Measurements from ENCODE around the gene TMEM117. TPM values are rescaled to one million over a fixed set of nuclear protein-coding genes. Genes with fewer than 3 reads are reported as not detected.
"Not testable (repeated sequence)": the region's sequence is repeated elsewhere in the genome, so short reads cannot be mapped to it uniquely, and the experiment has no call there.

The TMEM117 gene
- total RNA-seq, 1 experiment from 2014 or later, result 12.6 TPM

DNA sequence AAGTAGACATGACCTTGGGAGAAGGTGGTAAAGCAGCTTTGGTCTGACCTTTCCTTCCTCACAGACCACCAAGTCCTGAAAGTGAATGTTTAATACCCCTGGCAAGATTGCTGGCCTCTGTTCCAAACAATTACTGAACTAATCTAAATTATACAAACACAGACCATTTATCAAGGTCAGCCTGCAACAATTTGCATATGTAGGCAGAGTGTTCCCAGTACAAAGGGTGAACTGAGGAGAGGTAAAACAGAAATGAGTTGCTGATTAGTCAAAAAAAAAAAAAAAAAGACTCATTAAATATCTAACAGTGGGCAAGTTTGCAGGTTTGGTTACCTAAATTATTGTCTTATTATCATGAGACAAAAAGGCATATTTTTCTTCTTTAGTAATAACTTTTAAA lies 506.5 kb downstream of the TMEM117 start:
- H3K9me3 ChIP-seq (replicated peaks), result no peaks in the 10 kb centered on the region
- no peak for DNase-seq
- H3K4me1 ChIP-seq, result peaks cover 4% of the 10 kb centered on the region; the same call in 1 of the 2 replicates
- H3K4me3 ChIP-seq, result no peak overlapping the region
- H3K27ac ChIP-seq, result no peak overlapping the region
- no peaks in the 10 kb centered on the region for H3K36me3 ChIP-seq
- H3K27me3 ChIP-seq, result no peaks in the 10 kb centered on the region

DNA sequence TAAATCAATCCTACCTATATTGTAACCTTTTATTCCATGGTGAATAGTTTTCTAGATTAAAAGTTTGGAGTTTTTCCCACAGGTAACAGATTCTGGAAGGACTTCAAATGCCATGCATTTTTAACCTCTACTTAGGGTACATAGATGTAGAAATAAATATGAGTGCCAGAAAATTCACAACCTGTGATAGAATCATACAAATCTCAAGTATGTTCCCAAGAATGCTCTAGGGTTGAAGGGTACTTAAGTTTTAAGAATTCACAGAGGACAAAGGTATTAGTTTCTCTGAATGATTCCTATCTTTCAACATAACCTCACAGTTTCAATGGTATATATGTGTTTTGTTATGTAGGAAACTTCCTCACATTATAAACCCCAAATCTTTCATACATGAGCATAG lies 511.3 kb downstream of the TMEM117 start:
- H3K4me3 ChIP-seq, result no peak overlapping the region
- DNase-seq, result no peak
- no peaks in the 10 kb centered on the region for H3K27me3 ChIP-seq
- H3K9me3 ChIP-seq (replicated peaks), result no peaks in the 10 kb centered on the region
- no peaks in the 10 kb centered on the region for H3K36me3 ChIP-seq
- H3K27ac ChIP-seq, result no peak overlapping the region
- H3K4me1 ChIP-seq, result peaks cover 4% of the 10 kb centered on the region; the same call in 1 of the 2 replicates

DNA sequence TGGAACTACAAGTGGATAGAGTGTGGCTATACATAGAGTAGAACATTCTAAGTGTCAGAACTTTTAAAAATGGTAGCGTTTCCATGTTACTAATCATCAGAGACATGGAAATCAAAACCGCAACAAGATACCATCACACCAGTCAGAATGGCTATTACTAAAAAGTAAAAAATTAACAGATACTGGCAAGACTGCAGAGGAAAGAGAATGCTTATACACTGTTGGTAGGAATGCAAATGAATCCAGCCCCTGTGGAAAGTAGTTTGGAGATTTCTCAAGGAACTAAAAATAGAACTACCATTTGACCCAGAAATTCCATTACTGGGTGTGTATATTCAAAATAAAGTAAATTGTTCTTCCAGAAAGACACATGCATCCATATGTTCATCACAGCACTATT lies 521.6 kb downstream of the TMEM117 start:
- Histone ChIP-seq H3K4me1 (no peaks in the 10 kb centered on the region), H3K27ac (no peak overlapping the region), H3K36me3 (no peaks in the 10 kb centered on the region), H3K27me3 (no peaks in the 10 kb centered on the region), H3K4me3 (no peak overlapping the region), H3K9me3 (replicated peaks) (no peaks in the 10 kb centered on the region)
- no peak for DNase-seq

DNA sequence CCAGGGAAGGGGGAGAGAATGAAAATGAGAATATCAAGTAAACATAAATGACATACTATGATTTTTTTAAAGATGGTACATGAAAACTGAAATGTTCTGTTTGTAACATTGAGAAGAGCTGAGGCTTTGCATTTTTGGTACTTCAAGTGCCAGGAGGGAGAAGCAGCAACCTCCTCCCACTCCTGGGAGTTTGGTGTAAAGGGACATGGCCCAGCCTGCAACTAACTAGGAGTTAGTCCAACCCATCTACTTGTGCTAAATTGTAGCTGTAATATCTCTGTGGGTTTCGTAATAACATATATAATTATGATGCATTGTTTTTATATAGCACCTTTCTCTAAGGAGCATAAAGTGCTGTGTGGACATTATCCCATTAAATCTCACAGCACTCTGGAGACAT lies 522.8 kb downstream of the TMEM117 start:
- H3K9me3 ChIP-seq (replicated peaks), result no peaks in the 10 kb centered on the region
- no peaks in the 10 kb centered on the region for H3K4me1 ChIP-seq
- no peaks in the 10 kb centered on the region for H3K36me3 ChIP-seq
- H3K27me3 ChIP-seq, result no peaks in the 10 kb centered on the region
- no peak overlapping the region for H3K27ac ChIP-seq
- H3K4me3 ChIP-seq, result no peak overlapping the region
- DNase-seq, result no peak

DNA sequence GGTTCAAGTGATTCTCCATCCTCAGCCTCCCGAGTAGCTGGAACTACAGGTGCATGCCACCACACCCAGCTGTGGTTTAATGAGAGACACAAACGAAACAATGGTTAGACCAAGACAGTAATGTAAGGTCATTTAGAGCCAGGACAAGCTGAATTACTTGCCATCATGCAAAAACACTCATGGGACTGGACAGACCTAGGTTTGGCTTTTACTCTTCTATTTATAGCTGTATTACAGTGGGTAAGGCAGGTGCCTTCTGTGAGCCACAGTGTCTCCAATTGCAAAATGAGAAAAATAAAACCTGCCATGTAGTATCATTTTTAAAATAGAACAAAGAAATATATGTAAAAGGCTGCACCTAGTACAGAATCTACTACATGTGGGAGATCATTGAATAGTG lies 527.1 kb downstream of the TMEM117 start:
- Histone ChIP-seq H3K27me3 (no peaks in the 10 kb centered on the region), H3K36me3 (no peaks in the 10 kb centered on the region), H3K4me1 (no peaks in the 10 kb centered on the region), H3K27ac (no peak overlapping the region), H3K9me3 (replicated peaks) (no peaks in the 10 kb centered on the region), H3K4me3 (no peak overlapping the region)
- no peak for DNase-seq

DNA sequence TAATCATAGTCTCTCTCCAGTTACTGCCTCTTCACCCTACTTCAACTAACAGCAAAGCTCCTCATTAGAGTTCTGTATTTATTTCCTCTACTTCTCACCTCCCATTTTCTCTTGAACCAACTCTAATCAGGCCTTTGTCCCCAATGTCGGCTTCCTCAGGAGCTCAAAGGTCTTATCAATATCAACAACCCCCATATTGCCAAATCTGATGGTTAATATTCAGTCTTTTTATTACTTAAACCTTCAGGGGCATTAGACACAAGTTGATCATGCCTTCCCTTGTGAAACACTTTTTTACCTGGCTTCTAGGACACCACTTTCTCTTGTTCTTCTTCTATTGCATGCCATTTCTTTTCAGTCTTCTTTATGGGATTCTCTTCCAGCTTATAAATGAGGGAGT lies 531.3 kb downstream of the TMEM117 start:
- Histone ChIP-seq H3K9me3 (replicated peaks) (no peaks in the 10 kb centered on the region), H3K4me3 (no peak overlapping the region), H3K27me3 (no peaks in the 10 kb centered on the region), H3K27ac (no peak overlapping the region), H3K4me1 (no peaks in the 10 kb centered on the region), H3K36me3 (no peaks in the 10 kb centered on the region)
- no peak for DNase-seq

DNA sequence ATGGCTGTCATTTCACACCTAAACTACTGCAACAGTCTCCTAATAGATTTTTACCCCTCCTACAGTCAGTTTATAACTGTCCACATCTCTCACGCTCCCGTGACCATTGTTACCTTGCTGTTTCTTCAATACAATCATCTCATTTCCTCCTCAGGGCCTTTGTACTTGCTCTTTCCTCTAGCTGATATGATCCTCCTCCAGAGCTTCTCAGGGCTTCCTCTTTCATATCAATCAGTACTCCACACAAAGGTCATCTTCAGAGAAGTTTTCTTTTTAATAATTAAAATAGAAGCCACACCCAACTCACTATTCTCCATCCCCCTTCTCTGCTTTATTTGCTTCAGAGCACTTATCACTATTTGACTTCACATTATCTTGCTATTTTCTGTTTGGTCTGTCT lies 532.0 kb downstream of the TMEM117 start:
- H3K36me3 ChIP-seq, result no peaks in the 10 kb centered on the region
- H3K4me3 ChIP-seq, result no peak overlapping the region
- no peak overlapping the region for H3K27ac ChIP-seq
- DNase-seq, result no peak
- no peaks in the 10 kb centered on the region for H3K9me3 ChIP-seq (replicated peaks)
- H3K27me3 ChIP-seq, result no peaks in the 10 kb centered on the region
- no peaks in the 10 kb centered on the region for H3K4me1 ChIP-seq

DNA sequence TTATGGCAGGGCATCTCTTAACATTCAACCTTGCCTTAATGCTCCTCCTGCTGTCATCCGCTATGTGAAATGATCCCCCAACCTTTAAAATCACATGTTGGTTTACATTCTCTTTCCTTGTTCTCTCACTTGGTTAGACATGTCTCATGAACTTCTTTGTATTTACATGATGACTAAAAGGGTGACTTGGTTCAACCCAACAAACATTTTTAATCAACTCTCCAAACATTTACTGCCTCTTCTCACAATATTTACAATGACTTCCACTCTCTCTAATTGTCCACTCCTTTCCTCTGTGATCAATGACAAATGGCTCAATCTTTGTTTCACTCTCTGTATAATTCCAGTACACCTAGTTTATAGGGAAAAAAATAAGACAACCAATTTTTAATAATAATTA lies 534.1 kb downstream of the TMEM117 start:
- H3K9me3 ChIP-seq (replicated peaks), result no peaks in the 10 kb centered on the region
- H3K27ac ChIP-seq, result no peak overlapping the region
- no peaks in the 10 kb centered on the region for H3K36me3 ChIP-seq
- H3K27me3 ChIP-seq, result no peaks in the 10 kb centered on the region
- no peak for DNase-seq
- H3K4me3 ChIP-seq, result no peak overlapping the region
- H3K4me1 ChIP-seq, result no peaks in the 10 kb centered on the region

DNA sequence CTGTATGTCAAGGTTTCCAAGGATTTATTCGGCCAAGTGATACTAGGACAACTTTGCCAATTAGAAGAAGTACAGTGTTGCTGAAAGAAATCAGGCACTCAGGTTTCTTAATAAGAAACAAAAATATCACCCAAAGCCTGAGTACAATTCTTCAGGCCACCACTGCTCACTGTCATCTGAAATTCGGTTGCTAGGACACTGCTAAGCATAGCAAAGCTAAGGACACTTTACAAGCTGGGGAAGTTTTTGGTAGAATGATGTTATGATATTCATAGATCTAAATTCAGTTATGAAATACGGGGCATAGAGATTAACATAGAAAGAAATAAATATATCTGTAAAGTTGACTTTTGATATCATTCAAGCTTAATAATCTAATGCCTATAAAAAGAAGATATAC lies 535.1 kb downstream of the TMEM117 start:
- no peak overlapping the region for H3K27ac ChIP-seq
- H3K36me3 ChIP-seq, result no peaks in the 10 kb centered on the region
- no peak for DNase-seq
- no peaks in the 10 kb centered on the region for H3K4me1 ChIP-seq
- no peaks in the 10 kb centered on the region for H3K9me3 ChIP-seq (replicated peaks)
- H3K27me3 ChIP-seq, result no peaks in the 10 kb centered on the region
- no peak overlapping the region for H3K4me3 ChIP-seq

DNA sequence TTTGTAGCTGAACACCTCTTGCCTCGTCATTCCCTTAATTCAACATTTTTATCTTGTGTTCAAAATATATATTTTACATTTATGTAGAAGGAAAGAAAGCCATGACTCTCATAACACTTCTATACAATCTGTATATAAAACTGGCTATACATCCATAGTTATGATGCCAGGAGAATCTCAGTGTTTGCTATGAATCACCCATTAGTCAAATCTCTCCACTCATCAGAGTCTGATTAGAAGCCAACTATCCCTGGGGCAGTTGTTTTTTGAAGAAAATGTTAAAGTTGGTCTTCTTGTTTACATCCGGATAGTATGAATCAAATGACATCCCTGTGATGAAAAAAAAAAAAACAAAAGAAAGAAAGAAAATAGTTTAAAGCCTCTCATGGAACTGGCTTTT lies 536.4 kb downstream of the TMEM117 start:
- no peaks in the 10 kb centered on the region for H3K36me3 ChIP-seq
- H3K9me3 ChIP-seq (replicated peaks), result no peaks in the 10 kb centered on the region
- DNase-seq, result no peak
- H3K27ac ChIP-seq, result no peak overlapping the region
- no peaks in the 10 kb centered on the region for H3K27me3 ChIP-seq
- H3K4me1 ChIP-seq, result no peaks in the 10 kb centered on the region
- H3K4me3 ChIP-seq, result no peak overlapping the region

DNA sequence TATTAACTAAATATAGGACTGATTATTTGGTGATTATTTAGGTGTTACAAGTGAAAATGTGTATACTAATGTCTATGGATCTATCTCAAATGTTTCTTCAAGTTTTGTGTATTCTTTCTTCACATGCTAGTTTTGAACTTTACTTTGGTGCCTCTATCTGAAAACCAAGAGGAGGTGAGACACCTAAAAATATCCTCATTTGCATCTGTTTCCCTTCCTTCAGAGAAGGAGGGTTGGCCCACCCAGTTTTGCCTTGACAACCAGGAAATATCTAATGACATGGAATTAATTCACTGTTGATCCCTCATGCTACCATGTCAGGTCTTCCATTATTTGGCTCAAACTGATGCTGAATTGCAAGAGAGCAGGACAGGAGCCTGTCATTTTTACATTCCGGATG lies 539.8 kb downstream of the TMEM117 start:
- Histone ChIP-seq H3K27me3 (no peaks in the 10 kb centered on the region), H3K36me3 (no peaks in the 10 kb centered on the region), H3K27ac (no peak overlapping the region), H3K4me3 (no peak overlapping the region), H3K9me3 (replicated peaks) (no peaks in the 10 kb centered on the region), H3K4me1 (no peaks in the 10 kb centered on the region)
- no peak for DNase-seq

DNA sequence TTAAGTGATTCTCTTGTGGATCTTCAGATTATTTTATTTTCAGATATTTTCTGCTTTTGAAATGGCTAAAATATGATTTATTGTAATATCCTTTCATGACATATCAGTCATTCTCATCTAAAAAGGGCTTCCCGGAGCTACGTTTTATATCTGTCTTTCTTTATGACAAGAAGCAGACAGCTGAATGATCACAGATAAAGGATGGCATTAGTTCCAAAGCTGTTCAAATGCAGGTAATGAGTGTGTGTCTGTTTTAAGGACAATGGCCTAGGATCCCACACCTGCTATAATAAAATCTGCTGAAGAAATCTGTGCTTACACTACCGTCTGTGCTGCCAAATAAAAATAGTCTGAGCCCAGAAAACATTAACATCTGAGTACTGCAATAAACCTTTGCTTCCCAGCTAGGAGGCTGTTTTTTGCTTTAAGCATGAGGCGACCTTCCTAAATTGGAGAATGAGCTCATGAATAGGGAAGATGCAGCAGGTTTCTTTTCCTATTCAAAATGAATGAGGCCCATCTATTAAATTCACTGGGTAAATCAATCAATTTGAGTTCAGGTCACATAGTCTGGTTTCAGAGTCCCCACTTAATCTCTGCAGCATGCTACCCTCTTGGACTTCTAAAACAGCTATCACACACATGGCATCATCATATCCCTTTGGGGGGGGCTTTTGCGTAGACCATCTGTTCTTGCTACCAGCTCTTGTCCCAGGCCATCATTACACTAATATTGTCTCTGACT lies 541.7 kb downstream of the TMEM117 start:
- no peaks in the 10 kb centered on the region for H3K36me3 ChIP-seq
- DNase-seq, result no peak
- H3K27ac ChIP-seq, result no peak overlapping the region
- no peak overlapping the region for H3K4me3 ChIP-seq
- no peaks in the 10 kb centered on the region for H3K27me3 ChIP-seq
- no peaks in the 10 kb centered on the region for H3K9me3 ChIP-seq (replicated peaks)
- H3K4me1 ChIP-seq, result no peaks in the 10 kb centered on the region

DNA sequence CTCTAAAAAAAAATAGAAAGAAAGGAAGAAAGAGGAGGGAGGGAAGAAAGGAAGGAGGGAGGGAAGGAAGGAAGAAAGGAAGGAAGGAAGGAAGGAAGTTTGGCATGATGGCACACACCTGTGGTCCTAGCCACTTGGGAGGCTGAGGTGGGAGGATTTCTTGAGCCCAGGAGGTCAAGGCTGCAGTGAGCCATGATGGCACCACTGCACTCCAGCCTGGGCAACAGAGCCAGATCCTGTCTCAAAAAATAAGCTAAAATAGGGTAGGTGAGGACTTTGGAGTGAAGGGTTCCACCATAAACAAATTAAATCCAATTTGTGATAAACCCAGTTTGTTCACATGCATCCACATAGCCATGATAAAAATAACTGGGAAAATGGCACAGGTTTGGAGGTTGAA lies 543.2 kb downstream of the TMEM117 start:
- not testable (repeated sequence) for DNase-seq; H3K27me3 ChIP-seq; H3K36me3 ChIP-seq; H3K9me3 ChIP-seq (replicated peaks); H3K4me3 ChIP-seq; H3K27ac ChIP-seq; H3K4me1 ChIP-seq

DNA sequence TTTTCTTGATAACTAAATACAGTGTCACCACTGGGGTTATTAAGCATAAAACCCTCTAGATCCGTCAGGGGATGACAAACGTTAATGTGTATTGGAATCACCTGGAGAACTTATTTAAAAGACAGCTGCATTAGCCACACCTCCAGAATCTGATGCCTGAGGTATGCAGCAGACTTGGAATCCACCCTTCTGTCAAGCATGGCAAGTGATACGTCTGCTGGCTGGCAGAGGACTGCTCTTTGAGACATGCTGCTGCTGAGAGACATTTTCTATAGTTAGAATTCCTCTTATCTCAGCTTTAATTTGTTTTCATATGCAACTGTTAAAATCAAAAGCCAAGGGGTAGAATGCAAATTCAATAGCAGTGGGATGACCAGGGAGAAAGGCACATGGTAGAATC lies 544.0 kb downstream of the TMEM117 start:
- no peaks in the 10 kb centered on the region for H3K27me3 ChIP-seq
- no peak overlapping the region for H3K27ac ChIP-seq
- H3K9me3 ChIP-seq (replicated peaks), result no peaks in the 10 kb centered on the region
- no peak for DNase-seq
- H3K4me3 ChIP-seq, result no peak overlapping the region
- H3K36me3 ChIP-seq, result no peaks in the 10 kb centered on the region
- no peaks in the 10 kb centered on the region for H3K4me1 ChIP-seq

DNA sequence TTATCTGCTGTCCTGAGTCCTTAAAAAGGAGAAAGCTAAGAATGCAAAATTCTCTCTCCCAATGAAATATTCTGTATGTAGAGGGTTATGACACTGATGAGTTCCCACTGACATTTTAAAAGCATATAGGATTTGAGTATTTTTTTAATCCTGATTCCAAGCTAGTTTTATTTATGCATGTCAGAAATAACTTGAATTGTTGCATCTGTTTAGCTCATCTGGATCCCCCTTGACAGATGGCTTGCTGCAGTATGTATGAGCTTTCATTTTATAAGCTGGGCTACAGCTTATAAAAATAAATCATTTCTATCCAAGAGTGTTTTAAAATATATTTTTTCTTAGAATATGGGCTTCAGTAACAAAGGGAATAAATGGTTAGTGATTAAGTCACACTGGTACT lies 545.0 kb downstream of the TMEM117 start:
- no peaks in the 10 kb centered on the region for H3K4me1 ChIP-seq
- H3K27me3 ChIP-seq, result no peaks in the 10 kb centered on the region
- no peak overlapping the region for H3K27ac ChIP-seq
- H3K9me3 ChIP-seq (replicated peaks), result no peaks in the 10 kb centered on the region
- DNase-seq, result no peak
- no peak overlapping the region for H3K4me3 ChIP-seq
- no peaks in the 10 kb centered on the region for H3K36me3 ChIP-seq

DNA sequence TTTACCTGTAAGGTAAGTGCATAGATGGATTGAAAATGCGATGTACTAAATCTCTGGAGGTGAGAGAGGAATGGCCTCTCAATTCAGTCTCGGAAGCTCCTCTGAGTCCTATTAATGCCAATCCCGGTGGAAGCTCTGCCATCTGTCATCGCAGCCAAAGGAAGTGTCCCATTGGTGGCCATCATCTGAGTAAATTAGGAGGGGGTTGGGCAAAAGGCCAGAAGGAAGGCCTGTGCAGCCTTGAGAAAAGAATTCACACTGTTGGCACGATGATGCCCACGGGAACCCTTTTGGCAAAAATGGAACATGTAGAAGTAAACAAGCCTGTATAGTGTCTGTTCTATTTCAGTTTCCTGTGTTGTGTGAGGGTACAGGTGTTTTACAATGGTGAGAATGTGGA lies 545.5 kb downstream of the TMEM117 start:
- Histone ChIP-seq H3K4me3 (no peak overlapping the region), H3K27me3 (no peaks in the 10 kb centered on the region), H3K9me3 (replicated peaks) (no peaks in the 10 kb centered on the region), H3K4me1 (no peaks in the 10 kb centered on the region), H3K27ac (no peak overlapping the region), H3K36me3 (no peaks in the 10 kb centered on the region)
- DNase-seq, result no peak

Data from SJCRH30 (cell line).